CD4-positive, alpha-beta T cell treated with Interleukin-2 at 100 ng/mL for 4 hours (primary cell): ENCODE results near the gene EIF3K.
"Not testable (repeated sequence)": the region's sequence is repeated elsewhere in the genome, so short reads cannot be mapped to it uniquely, and the experiment has no call there.

ENCODE experiments used
- DNase-seq: peaks from one replicate; pipeline ENCODE4 v3.0.0-alpha.2; 2020; ENCODE audit warnings: low spot score

EIF3K gene

GRCh38 chr19:38618590-38619360, at the start of gene EIF3K:
TSS of gene EIF3K (plus strand) at chr19:38619188. CDS start at chr19:38619269, 81 bp downstream.
- peak; percentile 97 for DNase-seq

- no peak for DNase-seq
Observed at GRCh38 chr19:38569368-38569983, 49.5 kb upstream of the EIF3K start.

GRCh38 chr19:38571682-38572081, 47.3 kb upstream of the EIF3K start:
- no peak for DNase-seq

GRCh38 chr19:38577826-38578225, 41.2 kb upstream of the EIF3K start:
- DNase-seq, result no peak

GRCh38 chr19:38579304-38579703, 39.7 kb upstream of the EIF3K start:
- peak; percentile 30 for DNase-seq

GRCh38 chr19:38580080-38580479, 38.9 kb upstream of the EIF3K start:
- no peak for DNase-seq

- DNase-seq, result no peak
Observed at GRCh38 chr19:38583219-38583984, 35.6 kb upstream of the EIF3K start.

- no peak for DNase-seq
Observed at GRCh38 chr19:38583985-38584305, 35.0 kb upstream of the EIF3K start.

GRCh38 chr19:38587562-38587961, 31.4 kb upstream of the EIF3K start:
- no peak for DNase-seq

- DNase-seq, result no peak
Observed at GRCh38 chr19:38588041-38588440, 30.9 kb upstream of the EIF3K start.

GRCh38 chr19:38592940-38593339, 26.0 kb upstream of the EIF3K start:
- no peak for DNase-seq

GRCh38 chr19:38596057-38596981, 22.7 kb upstream of the EIF3K start:
- no peak for DNase-seq

- no peak for DNase-seq
Observed at GRCh38 chr19:38597075-38597474, 21.9 kb upstream of the EIF3K start.

GRCh38 chr19:38599722-38600121, 19.3 kb upstream of the EIF3K start:
- no peak for DNase-seq

- DNase-seq, result not testable (repeated sequence)
Observed at GRCh38 chr19:38602856-38603255, 16.1 kb upstream of the EIF3K start.

GRCh38 chr19:38606131-38606530, 12.9 kb upstream of the EIF3K start:
- DNase-seq, result no peak

GRCh38 chr19:38614289-38614688, 4.7 kb upstream of the EIF3K start:
- no peak for DNase-seq

GRCh38 chr19:38615007-38615581, 3.9 kb upstream of the EIF3K start:
- no peak for DNase-seq

- peak; percentile 6 for DNase-seq
Observed at GRCh38 chr19:38616265-38616664, 2.7 kb upstream of the EIF3K start.

GRCh38 chr19:38617283-38617763, 1.7 kb upstream of the EIF3K start:
- peak; percentile 13 for DNase-seq
